ENCODE measurements around the gene FAM187B.
"Not testable (repeated sequence)": the region's sequence is repeated elsewhere in the genome, so short reads cannot be mapped to it uniquely, and the experiment has no call there.

FAM187B gene

DNA sequence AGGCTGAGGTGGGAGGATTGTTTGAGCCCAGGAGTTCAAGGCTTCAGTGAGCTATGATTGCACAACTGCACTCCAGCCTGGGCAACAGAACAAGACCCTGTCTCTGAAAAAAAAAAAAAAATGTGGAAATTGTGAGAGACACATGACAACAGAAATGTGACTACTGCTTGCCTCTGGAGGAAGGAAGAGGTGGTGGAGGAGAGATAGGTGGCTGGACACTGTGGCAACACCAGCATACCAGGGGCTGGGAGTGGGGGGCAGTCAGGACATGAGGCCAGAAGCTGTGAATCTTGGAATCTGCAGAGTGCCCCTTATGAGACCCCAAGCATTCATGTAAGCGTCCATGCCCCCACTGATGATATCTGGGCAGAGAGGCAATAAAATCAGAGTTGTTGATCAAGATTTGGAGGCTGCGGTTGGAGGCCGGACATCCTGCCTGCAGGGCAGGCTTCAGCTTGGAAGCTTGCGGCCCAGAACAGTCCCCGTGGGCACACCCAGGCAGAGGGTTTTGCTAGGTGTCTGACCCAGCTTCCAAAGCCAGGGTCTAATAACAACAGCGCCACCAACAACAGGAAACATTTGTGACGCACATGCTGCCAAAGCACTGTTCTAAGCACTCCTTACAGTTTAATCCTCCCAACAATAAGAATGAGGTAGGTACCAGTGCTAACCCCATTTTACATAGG is 16.9 kb downstream of the FAM187B start:
- no peak for DNase-seq

GRCh38 chr19:35209646-35210045 is 18.9 kb downstream of the FAM187B start:
- DNase-seq, result no peak

- no peak for DNase-seq
These were observed 20.4 kb downstream of the FAM187B start for GRCh38 chr19:35208121-35208520.

DNA sequence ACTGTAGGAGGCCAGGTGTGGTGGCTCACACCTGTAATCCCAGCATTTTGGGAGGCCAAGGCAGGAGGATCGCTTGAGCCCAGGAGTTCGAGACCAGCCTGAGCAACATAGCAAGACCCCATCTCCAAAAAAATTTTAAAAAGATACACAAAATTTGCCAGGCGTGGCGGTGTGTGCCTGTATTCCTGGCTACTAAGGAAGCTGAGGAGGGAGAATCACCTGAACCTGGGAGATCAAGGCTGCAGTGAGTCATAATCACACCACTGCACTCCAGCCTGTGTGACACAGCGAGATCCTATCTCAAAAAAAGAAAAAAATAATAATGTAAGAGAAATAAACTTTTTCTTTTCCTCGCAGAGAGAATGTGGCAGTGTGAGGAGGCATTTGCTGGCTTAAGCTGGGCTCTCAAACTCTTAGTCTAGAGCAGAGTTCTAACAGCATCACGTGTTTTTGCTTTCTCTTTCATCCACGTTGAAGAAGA is 21.1 kb downstream of the FAM187B start:
- no peak for DNase-seq

- DNase-seq, result no peak
These were observed 21.7 kb downstream of the FAM187B start for GRCh38 chr19:35206855-35207254.

- DNase-seq, result no peak
These were observed 22.2 kb downstream of the FAM187B start for GRCh38 chr19:35206379-35206778.

DNA sequence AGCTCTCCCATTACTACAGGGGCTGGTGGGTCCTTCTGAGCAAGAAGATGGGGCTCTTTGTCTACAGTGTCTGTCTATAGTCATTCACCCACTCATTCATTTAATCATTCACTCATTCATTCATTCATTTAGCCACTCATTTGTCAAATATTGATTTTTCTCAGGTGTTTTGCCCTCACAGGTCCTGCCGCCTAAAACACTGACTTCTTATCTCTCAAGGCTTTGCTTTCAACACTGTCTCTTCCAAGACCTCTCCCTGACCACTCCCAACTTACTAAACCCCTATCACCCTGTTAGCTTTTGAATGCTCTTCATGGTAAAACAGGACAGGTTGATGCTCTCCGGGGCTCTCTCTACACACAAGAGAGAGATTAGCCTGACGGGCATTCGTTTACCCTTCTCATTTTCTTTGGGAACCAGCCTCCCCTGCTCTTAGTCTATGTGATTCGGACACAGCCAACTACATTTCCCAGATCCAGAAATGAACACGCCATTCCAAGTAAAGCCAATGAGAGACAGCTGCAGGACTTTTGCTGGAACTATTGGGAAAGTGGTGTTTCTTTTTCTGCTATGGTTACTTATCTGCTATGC is 22.7 kb downstream of the FAM187B start:
- no peak for DNase-seq

- DNase-seq, result no peak
These were observed 23.5 kb downstream of the FAM187B start for GRCh38 chr19:35204799-35205732.

GRCh38 chr19:35202722-35203688 is 25.5 kb downstream of the FAM187B start:
- peak; percentile 11 for DNase-seq

DNA sequence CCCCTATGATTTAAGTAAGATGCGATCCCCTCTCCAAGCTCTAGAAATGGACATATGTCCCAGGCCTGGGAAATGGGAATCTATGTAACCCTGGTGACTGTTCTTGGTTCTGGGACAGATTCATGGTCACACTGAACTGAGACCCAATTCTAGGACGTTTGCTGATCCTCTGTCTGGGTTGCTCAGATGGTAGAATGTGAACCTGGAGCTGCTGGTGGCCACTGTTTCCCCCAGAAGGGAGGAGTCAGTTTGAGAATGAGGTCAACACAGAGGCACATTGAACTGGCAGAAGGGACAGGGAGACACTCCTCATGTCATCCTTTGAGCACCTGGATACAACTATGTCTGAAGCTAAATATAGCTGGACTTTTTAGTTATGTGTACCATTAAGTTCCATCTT is 29.1 kb downstream of the FAM187B start:
- DNase-seq, result no peak

DNA sequence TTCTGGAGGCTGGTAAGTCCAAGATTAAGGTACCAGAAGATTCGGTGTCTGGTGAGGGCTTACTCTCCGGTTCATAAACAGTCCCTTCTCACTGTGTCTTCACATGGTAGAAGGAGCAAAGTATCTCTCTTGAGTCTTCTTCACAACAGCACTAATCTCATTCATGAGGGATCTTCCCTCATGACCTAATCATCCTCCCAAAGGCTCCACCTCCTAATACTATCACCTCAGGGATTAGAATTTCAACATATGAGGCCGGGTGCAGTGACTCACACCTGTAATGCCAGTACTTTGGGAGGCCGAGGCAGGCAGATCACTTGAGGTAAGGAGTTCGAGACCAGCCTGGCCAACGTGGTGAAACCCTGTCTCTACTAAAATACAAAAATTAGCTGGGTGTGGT is 31.7 kb downstream of the FAM187B start:
- DNase-seq, result not testable (repeated sequence)

GRCh38 chr19:35195830-35196229 is 32.7 kb downstream of the FAM187B start:
- DNase-seq, result no peak

GRCh38 chr19:35194012-35194984 is 34.2 kb downstream of the FAM187B start:
- no peak for DNase-seq

DNA sequence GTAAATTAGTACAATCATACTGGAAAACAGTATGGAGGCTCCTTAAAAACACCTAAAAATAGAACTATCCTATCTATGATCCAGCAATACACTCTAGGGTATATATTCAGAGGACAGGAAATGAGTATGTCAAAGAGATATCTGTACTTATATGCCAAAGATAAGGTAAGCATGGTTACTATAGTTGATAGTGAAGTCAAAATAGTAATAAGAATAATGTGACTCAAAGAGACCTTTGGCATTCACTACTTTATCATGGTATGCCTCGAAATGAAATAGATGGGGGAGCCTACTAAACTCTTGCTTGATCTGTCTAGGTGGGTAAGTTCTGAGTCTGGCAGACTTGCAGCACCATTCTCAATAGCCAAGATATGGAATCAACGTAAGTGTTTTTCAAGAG is 43.7 kb downstream of the FAM187B start:
- no peak for DNase-seq

- DNase-seq, result no peak
These were observed 44.3 kb downstream of the FAM187B start for GRCh38 chr19:35184267-35184666.

- no peak for DNase-seq
These were observed 47.2 kb downstream of the FAM187B start for GRCh38 chr19:35181387-35181786.

DNA sequence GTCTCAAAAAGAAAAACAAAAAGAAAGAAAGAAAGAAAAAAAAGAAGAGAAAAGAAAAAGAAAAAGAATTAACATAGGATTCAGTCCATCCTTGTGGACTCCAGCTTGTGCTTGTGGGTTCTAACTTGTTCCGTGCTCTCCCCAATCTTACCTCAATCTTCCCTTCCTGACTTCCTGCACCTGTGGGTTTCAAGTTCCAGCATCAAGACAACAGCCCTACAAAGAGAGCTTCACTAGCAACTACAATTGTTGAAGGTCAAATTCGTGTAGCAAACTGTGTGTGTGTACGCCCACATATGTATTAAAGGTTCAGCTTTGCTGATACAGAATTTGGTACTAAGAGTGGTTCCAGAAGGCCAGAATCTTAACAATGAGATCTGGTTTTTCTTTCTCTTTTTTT is 48.7 kb downstream of the FAM187B start:
- no peak for DNase-seq

- no peak for DNase-seq
These were observed 49.8 kb downstream of the FAM187B start for GRCh38 chr19:35178701-35179100.

GRCh38 chr19:35177377-35178274 is 50.9 kb downstream of the FAM187B start:
- DNase-seq, result no peak

DNA sequence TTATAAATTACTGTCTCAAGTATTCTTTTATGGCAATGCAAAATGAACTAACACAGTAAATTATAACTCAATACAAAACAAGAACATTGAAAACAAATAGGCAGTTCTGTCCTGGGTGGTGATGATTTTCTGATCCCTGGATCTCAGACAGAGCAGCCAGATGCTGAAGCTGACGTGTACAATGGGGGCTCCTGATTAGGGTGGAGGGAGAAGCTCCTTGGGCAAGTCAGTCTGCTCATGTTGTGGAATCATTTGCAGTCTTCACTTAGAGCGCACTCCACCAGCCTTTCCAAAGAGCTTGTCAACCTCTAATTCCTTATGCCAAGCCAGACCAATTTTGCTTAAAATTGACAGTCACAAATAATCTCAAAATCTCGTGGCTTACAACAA is 52.4 kb downstream of the FAM187B start:
- no peak for DNase-seq

Data from NCI-H2171 treated with DMSO at 0.1 percent for 48 hours (cell line).